HG02610 (cell line): Measurements from ENCODE around the gene TMEM190.

Experiments used
- ATAC-seq: cut with Tn5 transposase; IDR thresholded peaks from one replicate; pipeline ENCODE4 v1.9.1; 2021; ENCODE audit warnings: mild to moderate bottlenecking, moderate library complexity; ENCODE audit not compliant: unreplicated experiment

TMEM190 gene

DNA sequence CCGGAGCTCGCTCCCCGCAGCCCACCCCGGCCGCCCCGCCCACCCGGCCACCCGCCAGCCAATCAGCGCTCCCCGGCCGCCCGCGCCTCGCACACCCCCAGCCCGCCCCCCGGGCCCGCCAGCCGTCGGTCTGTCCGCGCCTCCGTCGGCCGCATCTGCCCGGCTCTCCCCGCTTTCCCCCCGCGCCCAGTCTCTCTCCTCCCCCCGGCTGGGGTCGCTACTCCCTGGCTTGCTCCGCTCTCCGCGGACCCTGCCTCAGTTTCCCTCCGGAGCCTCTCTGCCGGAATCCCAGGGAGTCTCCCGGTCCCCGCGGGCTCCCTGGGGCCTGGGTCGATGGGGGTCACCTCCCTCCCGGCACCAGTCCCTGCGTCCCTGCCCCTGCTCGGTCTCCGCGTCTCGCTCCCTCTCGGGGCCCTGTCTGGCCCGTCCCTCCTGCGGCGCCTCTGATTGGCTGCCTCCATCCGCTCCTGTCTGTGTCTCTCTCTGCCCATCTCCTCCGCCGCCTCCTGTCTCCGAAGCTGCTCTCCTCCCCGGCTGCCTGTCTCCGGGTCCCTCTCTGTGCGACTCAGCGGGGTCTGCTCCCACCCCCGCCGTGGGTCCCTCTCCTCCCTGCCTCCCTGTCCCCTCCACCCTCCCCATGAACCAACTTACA, 6.8 kb upstream of the TMEM190 start:
- no peak for ATAC-seq

DNA sequence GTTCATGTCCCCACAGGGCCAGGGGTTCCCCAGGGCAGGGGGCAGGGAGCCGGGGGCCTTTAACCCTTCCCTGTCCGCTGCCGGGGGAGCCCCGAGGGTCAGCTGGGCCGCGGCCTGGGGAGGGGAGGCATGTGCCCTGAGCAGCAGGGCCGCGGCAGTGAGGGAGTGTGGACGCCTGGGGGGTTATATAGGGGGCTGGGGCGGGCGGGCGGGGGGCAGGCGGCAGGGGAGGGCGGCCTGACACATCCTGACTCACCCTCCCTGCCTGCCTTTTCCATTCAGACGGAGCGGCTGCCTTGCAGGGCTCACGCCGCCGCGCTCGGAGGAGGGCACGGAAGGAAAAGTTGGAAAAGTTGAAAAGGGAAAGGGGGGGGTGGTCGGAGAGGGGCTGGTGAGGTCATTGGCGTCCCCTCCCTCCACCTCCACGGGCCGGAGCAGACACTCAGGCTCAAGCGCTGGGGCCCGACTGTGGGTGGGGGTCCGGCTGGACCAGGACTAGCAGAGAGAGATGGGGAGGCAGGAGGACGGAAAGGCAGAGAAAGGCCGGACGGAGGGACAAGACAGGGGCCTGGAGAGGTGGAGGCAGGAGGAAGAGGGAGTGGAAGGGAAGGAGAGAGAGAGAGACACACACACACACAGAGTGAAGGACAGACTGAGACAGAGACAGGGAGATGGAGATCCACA, 6.2 kb upstream of the TMEM190 start, which contains the start of gene IL11:
Gene IL11 (minus strand): TSS at position 159 of the 684 bp plus-strand sequence. CDS start 153 bp downstream, at position 6.
- no peak for ATAC-seq

DNA sequence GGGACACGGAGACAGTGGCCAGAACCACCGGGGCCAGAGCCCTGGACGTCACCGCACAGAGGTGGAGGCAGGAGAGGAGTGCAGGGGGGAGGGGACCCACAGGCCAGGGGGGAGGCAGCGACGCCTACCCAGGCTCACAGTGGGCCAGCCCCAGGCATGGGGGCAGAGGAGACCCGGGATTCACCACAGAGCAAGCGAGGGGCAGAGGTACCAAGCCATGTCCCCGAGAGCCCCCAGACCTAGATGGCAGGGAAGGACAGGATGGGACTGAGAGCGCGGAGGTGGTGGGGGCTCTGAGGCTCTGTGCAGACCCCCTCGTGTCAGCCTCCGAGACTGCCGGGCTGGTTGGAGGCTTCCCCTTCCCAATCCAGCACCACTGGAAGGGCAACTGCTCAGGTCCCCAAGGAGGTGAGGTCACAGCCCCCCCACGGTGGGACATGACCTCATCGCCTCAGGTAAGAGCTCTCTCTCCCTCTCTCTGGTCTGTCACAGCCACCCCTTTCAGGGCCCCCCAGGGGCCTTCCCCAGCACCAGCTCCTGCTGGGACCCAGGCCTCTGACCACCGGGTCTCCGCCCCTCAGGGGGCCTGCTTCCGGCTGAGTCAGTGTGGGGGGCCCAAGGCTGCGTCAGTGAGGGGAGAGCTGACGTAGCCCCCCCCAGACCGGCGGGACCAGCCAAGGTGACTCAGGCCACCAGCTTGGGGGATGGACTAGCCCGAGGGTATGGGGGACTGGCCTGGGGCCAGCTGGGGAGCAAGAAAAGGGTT, 4.1 kb upstream of the TMEM190 start:
- ATAC-seq: no peak

DNA sequence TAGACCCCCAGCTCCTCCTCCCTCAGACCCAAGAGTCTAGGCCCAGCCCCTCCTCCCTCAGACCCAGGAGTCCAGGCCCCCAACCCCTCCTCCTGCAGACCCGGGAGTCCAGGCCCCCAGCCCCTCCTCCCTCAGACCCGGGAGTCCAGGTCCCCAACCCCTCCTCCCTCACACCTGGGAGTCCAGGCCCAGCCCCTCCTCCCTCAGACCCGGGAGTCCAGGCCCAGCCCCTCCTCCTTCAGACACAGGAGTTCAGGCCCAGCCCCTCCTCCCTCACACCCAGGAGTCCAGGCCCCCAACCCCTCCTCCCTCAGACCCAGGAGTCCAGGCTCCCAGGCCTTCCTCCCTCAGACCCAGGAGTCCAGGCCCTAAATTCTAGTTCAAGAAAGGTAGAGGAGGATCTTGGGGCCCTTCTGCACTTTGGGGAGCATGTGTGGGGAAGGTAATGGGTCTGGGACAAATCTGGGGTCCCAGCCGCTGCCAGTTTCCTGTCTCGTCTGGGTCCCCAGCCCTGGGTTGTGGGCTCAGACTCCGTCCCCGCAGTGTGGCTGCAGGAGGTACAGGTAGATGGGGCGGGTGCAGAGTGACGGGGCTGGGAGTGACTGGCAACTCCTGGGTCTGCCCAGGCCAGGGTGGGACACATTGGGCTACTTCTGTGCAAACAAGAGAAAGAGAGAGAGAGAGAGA, 3.2 kb upstream of the TMEM190 start:
- no peak for ATAC-seq

DNA sequence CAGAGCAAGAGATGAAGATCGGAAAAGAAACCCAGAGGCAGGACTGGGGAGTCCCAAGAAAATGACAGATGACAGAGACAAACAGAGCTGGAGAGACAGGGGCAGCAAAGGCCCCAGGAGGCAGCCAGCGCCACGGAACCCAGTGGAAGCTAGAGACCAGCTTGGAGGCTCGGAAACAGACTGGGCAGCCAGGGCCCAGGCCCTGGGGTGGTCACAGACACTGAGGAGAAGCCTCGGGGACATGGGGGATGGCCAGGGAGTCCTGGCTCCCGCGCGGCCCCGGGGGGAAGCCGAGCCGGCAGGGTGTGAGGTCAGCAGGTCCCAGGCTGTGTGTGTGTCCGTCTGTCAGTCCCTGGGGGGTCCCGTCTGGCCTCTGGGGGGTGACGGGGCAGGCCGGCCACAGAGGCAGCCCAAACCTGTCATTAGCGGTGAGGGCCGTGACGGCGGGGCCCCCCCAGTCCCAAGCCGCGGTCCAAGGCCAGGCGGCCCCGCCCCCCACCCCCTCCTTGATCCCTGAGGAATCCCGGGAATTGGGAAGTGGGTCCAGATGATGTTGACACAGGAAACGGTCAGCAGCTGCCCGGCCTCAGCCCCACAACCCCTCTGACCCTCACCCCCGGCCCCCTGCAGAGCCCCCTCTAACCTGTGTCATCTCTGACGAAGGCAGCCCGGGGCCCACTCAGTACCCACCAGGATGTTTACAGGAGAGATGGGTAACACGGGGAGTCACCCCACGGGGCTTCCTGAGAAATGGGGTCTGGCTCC, 2.5 kb upstream of the TMEM190 start:
- ATAC-seq: no peak

DNA sequence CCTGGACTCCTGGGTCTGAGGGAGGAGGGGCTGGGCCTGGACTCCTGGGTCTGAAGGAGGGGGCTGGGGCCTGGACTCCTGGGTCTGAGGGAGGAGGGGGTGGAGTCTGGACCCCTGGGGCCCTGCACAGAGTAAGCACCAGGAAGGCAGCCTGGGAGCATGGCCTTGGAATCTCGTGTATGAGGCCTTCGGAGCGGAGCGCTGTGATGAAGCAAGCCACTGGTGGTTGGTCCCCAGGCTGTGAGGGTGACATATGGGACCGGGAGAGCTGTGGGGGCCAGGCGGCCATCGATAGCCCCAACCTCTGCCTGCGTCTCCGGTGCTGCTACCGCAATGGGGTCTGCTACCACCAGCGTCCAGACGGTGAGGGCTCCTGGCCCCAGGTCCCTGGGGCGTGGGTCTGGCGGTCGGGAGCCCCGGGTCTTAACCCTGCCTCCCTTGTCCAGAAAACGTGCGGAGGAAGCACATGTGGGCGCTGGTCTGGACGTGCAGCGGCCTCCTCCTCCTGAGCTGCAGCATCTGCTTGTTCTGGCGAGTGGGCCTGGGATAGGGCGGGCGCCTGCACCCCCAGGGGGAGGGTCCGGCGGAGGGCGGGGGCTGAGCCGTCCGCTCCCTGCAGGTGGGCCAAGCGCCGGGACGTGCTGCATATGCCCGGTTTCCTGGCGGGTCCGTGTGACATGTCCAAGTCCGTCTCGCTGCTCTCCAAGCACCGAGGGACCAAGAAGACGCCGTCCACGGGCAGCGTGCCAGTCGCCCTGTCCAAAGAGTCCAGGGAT, 918 bp downstream of the TMEM190 start:
- no peak for ATAC-seq

DNA sequence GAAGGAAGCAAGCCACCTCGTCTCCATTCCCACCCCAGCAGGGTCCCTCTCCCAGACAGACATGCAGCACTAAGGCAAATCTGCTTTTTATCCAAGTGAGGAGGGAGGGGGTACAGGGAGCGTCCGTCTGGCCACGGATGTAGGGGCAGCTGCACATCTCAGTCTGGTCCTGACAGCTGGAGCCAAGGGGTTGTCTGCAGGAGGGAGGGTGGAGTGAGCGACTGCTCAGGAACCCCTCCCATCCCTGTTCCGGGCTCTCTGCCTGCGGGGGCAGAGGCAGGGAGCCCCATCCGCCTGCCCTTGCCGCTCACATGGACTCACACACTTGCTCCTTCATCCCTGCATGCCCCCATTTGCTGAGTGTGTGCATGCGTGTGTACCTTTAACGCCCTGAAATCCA, 2.5 kb downstream of the TMEM190 start:
- no peak for ATAC-seq

DNA sequence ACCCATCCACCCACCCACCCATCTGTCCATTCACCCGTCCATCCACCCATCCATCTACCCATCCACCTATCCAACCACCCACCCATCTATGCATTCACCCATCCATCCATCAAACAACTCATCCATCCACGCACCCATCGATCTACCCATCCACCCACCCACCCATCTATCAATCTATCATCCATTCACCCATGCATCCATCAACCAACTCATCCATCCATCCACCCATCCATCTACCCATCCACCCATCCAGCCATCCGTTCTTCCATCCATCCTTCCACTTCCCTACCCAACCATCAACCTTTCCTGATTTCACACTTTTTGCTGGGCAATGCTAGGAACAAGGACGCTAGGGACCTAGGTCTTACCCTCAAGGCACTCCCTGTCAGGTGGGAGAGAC, 5.4 kb downstream of the TMEM190 start:
- no peak for ATAC-seq

DNA sequence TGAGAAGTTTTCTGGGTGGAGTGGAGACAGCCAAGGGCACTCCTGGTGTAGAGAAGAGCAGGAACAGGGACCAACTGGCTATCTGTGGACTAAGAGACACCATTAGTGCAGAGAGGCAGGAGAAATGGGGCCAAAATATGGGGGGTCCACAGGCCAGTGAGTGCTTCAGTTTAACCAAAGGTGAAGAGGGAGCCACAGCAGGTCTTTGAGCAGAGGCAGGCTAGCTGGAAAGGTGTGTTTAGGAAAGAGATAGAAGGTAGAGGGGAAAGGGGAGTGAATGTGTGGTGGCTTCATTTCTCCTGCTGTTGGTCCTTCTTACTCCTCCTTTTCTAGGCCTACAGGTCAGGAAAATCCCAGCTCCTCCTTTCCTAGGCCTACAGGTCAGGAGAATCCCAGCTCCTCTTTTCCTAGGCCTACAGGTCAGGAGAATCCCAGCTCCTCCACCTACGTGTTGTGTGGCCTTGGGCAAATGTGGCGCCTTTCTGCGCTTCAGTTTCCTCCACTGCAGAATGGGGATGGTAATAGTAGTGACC, 6.0 kb downstream of the TMEM190 start:
- ATAC-seq: no peak

DNA sequence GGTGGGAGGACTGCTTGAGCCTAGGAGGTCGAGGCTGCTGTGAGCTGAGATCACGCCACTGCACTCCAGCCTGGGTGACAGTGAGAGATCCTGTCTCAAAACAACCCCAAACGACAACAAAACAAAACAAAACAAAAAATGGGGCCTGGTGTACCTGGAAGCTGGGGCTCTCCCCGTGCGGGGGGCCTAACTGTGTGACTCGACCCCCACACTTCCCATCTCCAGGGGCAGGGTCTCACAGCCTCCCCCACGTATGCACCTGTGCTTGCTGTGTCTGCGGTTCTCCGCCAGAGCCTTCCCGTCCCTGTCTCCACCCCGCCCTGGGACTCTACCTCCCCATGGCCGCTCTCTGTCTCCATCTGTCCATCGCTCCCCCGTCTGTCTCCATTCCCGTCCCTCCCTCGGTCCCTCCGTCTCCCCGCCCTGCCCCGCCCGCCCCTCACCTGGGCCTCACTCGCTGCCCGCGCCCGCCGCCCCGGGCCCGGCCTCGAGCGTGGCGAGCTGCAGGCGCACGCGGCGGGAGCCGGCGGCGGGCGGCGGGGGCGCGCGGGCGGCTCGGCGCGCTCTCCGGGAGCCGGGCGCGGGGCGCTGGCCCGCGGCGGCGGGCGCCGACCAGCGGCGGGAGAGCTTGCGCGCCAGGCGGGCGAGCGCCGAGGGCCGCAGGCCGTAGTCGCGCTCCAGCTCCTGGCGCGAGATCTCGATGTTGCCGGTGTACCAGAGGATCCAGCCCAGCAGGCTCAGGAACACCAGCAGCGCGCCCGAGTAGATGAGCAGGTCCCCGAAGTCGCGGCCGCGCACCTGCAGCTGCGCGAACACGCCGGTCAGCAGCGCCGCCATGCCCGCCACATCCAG, 6.9 kb downstream of the TMEM190 start:
- ATAC-seq: no peak

DNA sequence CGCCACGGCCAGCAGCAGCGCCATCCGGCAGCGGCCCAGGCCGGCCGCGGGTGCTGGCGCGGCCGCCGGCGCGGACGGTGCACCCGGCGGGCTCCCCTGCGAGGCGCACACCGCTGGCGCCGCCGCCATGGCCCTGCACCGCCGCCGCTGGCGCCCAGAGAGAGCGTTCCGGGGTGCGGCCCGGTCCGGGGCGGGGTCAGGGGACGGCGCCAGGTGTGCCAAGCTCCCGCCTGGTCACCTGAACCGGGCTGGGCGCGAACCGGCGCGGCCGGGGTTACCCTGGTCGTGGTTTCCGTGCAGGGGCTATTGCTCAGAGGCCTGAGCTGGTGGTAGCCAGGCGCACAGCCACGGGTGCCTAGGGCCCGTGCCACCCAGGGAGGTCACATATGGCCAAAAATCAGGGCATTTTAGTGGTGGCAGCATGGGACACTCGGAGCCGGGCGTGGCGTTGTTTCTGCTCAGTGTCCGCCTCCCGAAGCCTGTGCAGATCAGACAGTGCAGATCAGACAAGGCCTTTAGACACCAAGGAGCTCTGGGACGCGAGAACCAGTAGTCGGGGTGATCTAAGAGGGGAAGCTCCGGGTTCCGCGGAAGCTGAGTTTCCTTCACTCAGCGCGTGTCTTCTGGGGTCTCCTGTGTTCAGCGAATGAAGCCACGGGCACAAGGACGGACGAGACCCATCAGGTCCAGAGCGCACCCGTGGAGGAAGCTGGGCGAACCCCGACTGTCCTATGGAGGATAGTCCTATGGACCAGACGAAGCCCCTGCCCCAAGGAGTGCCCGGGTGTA, 7.7 kb downstream of the TMEM190 start, which contains the start of gene TMEM238:
Gene TMEM238 (minus strand): TSS at position 162 of the 789 bp plus-strand sequence. CDS start 33 bp downstream, at position 129.
- ATAC-seq: no peak

DNA sequence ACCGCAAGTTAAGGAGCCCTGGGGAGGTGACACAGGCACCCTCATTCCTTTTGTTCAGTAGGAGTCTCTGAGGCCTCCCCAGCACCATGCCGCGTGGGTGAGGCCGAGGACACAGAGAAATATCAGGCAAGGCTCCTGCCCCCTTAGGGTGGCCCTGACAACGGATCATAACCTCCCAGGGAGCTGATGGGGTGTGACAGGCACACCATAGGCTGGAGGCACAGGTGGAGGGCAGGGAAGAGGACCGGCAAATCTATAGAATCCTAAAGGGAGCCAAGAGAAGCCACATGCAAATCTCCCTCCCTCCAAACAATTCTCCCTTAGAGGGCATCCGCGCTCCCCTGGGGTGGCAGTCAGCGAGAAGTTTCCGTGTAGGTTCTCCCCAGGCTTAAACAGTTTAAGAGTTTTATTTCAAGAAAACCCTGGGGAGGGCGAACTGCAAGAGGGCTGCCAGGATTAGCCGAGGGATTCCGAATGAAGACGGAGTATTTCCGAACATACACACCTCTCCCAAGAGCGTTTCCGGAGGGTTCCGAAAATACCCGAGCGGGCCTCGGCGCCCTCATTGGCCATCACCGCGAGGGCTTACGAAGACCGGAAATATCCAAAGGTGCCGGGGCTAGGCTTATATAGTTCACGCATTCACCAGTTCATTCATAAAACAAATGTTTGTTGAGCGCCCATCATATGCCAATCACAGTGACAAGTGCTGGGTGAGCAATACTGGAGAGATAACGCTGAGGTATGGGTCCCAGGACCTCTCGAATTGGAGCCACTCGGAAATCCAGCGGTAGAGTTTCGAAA, 8.5 kb downstream of the TMEM190 start:
- ATAC-seq: peak; percentile 65

DNA sequence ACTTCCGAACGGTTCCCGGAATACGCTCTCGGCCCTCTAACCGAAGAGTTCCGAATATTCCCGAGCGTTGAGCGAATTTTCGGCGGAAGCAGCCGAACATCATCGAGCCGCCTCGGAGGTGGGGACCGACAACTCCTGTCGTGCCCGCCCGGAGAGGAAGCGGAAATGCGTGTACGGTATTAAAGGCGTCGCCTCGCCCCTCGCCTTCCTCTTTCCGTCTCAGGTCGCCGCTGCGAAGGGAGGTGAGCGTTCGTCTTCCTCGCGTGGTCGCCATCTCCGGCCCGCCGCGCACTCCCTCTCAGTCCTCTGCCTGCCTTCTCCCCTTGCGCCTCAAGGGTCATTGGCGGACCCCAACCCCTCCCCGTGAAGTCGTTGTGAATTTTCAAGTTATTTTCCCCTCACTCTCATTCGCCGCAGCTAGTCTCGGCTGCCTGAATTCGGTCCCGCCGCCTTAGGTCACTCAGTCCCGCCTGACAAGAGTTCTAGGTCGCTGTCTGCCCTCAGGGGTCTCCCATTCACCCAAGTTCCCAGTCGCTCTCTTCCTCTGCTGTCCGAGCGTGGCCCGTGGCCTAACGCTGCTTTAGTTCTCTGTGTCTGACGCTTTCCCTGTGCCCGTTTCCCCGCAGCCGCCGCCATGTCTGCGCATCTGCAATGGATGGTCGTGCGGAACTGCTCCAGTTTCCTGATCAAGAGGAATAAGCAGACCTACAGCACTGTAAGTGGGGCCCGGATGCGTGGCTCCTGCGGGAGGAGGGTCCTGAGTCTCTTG, 9.3 kb downstream of the TMEM190 start, which contains the start of gene RPL28:
Gene RPL28 (plus strand): TSS at position 209 of the 769 bp plus-strand sequence. CDS start 426 bp downstream, at position 635.
- ATAC-seq: peak; percentile 57

DNA sequence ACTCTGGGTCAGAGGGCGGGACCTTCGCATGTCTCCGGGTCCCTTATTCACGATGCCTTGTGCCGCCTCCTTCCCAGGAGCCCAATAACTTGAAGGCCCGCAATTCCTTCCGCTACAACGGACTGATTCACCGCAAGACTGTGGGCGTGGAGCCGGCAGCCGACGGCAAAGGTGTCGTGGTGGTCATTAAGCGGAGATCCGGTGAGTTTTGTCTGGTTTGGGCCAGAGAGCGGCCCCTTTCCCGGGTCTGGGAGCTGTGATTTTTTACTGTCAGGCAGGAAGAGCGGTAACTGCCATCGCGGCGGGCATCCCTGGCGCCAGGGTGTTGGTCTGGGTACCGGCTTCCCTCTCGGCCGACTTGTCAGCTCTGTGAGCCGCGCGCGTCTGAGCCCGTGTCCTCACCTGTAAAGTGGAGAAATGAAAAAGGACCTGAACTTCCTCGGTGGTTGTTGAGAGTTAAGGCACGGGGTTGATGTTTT, 9.9 kb downstream of the TMEM190 start:
- no peak for ATAC-seq

DNA sequence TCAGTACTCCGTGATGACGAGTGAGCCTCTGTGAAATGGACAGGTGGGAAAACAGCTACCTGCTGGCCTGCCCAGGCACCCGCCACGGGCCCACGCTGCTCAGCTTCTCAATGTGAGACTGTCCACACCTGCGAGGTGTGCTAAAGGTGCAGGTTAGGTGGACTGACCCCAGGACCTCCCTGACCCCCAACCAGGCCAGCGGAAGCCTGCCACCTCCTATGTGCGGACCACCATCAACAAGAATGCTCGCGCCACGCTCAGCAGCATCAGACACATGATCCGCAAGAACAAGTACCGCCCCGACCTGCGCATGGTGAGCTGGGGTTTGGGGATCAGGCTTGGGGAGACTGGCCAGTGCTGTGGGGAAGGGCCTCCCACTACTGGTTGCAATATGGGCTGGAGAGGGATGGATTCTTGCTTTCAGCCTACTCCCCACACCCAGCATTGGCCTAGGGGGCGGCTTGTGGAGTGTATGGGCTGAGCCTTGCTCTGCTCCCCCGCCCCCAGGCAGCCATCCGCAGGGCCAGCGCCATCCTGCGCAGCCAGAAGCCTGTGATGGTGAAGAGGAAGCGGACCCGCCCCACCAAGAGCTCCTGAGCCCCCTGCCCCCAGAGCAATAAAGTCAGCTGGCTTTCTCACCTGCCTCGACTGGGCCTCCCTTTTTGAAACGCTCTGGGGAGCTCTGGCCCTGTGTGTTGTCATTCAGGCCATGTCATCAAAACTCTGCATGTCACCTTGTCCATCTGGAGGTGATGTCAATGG, 11.3 kb downstream of the TMEM190 start:
- ATAC-seq: no peak
